ENCODE data around the gene CTXN3.
"Not testable (repeated sequence)": the region's sequence is repeated elsewhere in the genome, so short reads cannot be mapped to it uniquely, and the experiment has no call there.

Gene CTXN3

GRCh38 chr5:127673117-127673800 lies 24.4 kb downstream of the CTXN3 start:
- Histone ChIP-seq H3K36me3 (ENCODE audit: control insufficient read depth in 2 of 2, insufficient read depth in 2 of 2, low read length in 2 of 2) (no peaks in the 10 kb centered on the region), H3K4me1 (ENCODE audit: control insufficient read depth, insufficient read depth, low read length) (peaks cover 2% of the 10 kb centered on the region), H3K4me3 (ENCODE audit: low read length in 2 of 2) (no peak overlapping the region), H3K27ac (ENCODE audit: low read length) (no peak overlapping the region), H3K9ac (ENCODE audit: low read length in 2 of 2) (no peak overlapping the region), H3K9me3 (ENCODE audit: control insufficient read depth in 2 of 2, low read length in 2 of 2) (no peaks in the 10 kb centered on the region), H3K27me3 (ENCODE audit: control insufficient read depth in 1 of 2, insufficient read depth in 2 of 2, low read length in 2 of 2) (no peaks in the 10 kb centered on the region)

- H3K27ac ChIP-seq (ENCODE audit: low read length); H3K27me3 ChIP-seq (ENCODE audit: control insufficient read depth in 1 of 2, insufficient read depth in 2 of 2, low read length in 2 of 2); H3K9me3 ChIP-seq (ENCODE audit: control insufficient read depth in 2 of 2, low read length in 2 of 2); H3K4me3 ChIP-seq (ENCODE audit: low read length in 2 of 2); H3K9ac ChIP-seq (ENCODE audit: low read length in 2 of 2); H3K4me1 ChIP-seq (ENCODE audit: control insufficient read depth, insufficient read depth, low read length); H3K36me3 ChIP-seq (ENCODE audit: control insufficient read depth in 2 of 2, insufficient read depth in 2 of 2, low read length in 2 of 2): not testable (repeated sequence)
These were observed 28.1 kb downstream of the CTXN3 start for GRCh38 chr5:127676951-127677350.

GRCh38 chr5:127679691-127680330 lies 30.9 kb downstream of the CTXN3 start:
- H3K36me3 ChIP-seq (ENCODE audit: control insufficient read depth in 2 of 2, insufficient read depth in 2 of 2, low read length in 2 of 2); H3K27me3 ChIP-seq (ENCODE audit: control insufficient read depth in 1 of 2, insufficient read depth in 2 of 2, low read length in 2 of 2); H3K9ac ChIP-seq (ENCODE audit: low read length in 2 of 2); H3K4me3 ChIP-seq (ENCODE audit: low read length in 2 of 2); H3K4me1 ChIP-seq (ENCODE audit: control insufficient read depth, insufficient read depth, low read length); H3K9me3 ChIP-seq (ENCODE audit: control insufficient read depth in 2 of 2, low read length in 2 of 2); H3K27ac ChIP-seq (ENCODE audit: low read length): not testable (repeated sequence)

- H3K4me3 ChIP-seq (ENCODE audit: low read length in 2 of 2), result no peak overlapping the region
- no peaks in the 10 kb centered on the region for H3K9me3 ChIP-seq (ENCODE audit: control insufficient read depth in 2 of 2, low read length in 2 of 2)
- no peaks in the 10 kb centered on the region for H3K27me3 ChIP-seq (ENCODE audit: control insufficient read depth in 1 of 2, insufficient read depth in 2 of 2, low read length in 2 of 2)
- H3K36me3 ChIP-seq (ENCODE audit: control insufficient read depth in 2 of 2, insufficient read depth in 2 of 2, low read length in 2 of 2), result no peaks in the 10 kb centered on the region
- no peak overlapping the region for H3K27ac ChIP-seq (ENCODE audit: low read length)
- no peak overlapping the region for H3K9ac ChIP-seq (ENCODE audit: low read length in 2 of 2)
- no peaks in the 10 kb centered on the region for H3K4me1 ChIP-seq (ENCODE audit: control insufficient read depth, insufficient read depth, low read length)
These were observed 31.7 kb downstream of the CTXN3 start for GRCh38 chr5:127680595-127680994.

GRCh38 chr5:127683008-127683407 lies 34.1 kb downstream of the CTXN3 start:
- Histone ChIP-seq H3K9ac (ENCODE audit: low read length in 2 of 2) (no peak overlapping the region), H3K4me1 (ENCODE audit: control insufficient read depth, insufficient read depth, low read length) (no peaks in the 10 kb centered on the region), H3K36me3 (ENCODE audit: control insufficient read depth in 2 of 2, insufficient read depth in 2 of 2, low read length in 2 of 2) (no peaks in the 10 kb centered on the region), H3K27ac (ENCODE audit: low read length) (no peak overlapping the region), H3K27me3 (ENCODE audit: control insufficient read depth in 1 of 2, insufficient read depth in 2 of 2, low read length in 2 of 2) (no peaks in the 10 kb centered on the region), H3K4me3 (ENCODE audit: low read length in 2 of 2) (no peak overlapping the region), H3K9me3 (ENCODE audit: control insufficient read depth in 2 of 2, low read length in 2 of 2) (no peaks in the 10 kb centered on the region)

DNA sequence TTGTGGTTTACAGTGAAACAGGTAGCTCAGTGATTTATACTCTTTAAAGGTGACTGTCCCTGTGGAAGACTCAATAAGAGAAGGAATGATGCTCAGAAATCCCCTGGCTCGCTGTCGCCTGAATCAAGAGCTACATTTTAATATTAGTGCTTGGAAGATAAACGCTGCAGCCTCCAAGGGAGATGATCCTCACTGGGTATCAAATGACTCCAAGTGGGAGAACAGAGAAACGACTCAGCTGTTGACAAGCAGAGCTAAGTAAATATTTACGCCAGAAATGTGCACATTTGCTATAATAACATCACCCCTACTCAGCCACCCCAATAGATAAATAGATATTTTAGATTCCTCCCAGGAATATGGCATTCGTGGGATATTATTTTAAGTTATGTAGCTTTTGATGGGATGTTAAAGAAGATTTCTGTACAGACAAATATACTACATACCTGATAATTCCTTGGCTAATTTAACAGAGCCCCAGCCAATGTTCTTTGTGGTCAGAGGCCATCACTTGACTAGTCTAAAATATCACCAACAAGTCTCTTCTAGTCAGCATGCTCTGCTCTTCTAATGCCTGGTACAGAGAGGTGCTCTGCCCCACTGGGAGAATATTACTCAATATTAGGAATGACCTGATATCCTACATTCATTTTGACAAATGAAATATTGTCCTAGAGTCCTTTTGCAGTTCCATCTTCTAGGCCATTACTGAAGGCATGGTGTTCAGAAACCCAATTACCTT lies 36.0 kb downstream of the CTXN3 start:
- H3K4me1 ChIP-seq (ENCODE audit: control insufficient read depth, insufficient read depth, low read length), result no peaks in the 10 kb centered on the region
- H3K4me3 ChIP-seq (ENCODE audit: low read length in 2 of 2), result no peak overlapping the region
- H3K27me3 ChIP-seq (ENCODE audit: control insufficient read depth in 1 of 2, insufficient read depth in 2 of 2, low read length in 2 of 2), result no peaks in the 10 kb centered on the region
- H3K27ac ChIP-seq (ENCODE audit: low read length), result no peak overlapping the region
- H3K9me3 ChIP-seq (ENCODE audit: control insufficient read depth in 2 of 2, low read length in 2 of 2), result no peaks in the 10 kb centered on the region
- H3K36me3 ChIP-seq (ENCODE audit: control insufficient read depth in 2 of 2, insufficient read depth in 2 of 2, low read length in 2 of 2), result no peaks in the 10 kb centered on the region
- H3K9ac ChIP-seq (ENCODE audit: low read length in 2 of 2), result no peak overlapping the region

- no peak overlapping the region for H3K4me3 ChIP-seq (ENCODE audit: low read length in 2 of 2)
- H3K9me3 ChIP-seq (ENCODE audit: control insufficient read depth in 2 of 2, low read length in 2 of 2), result no peaks in the 10 kb centered on the region
- H3K4me1 ChIP-seq (ENCODE audit: control insufficient read depth, insufficient read depth, low read length), result no peaks in the 10 kb centered on the region
- no peak overlapping the region for H3K9ac ChIP-seq (ENCODE audit: low read length in 2 of 2)
- no peak overlapping the region for H3K27ac ChIP-seq (ENCODE audit: low read length)
- no peaks in the 10 kb centered on the region for H3K36me3 ChIP-seq (ENCODE audit: control insufficient read depth in 2 of 2, insufficient read depth in 2 of 2, low read length in 2 of 2)
- no peaks in the 10 kb centered on the region for H3K27me3 ChIP-seq (ENCODE audit: control insufficient read depth in 1 of 2, insufficient read depth in 2 of 2, low read length in 2 of 2)
These were observed 36.8 kb downstream of the CTXN3 start for GRCh38 chr5:127685662-127686061.

GRCh38 chr5:127686424-127686823 lies 37.5 kb downstream of the CTXN3 start:
- H3K4me1 ChIP-seq (ENCODE audit: control insufficient read depth, insufficient read depth, low read length), result no peaks in the 10 kb centered on the region
- no peak overlapping the region for H3K4me3 ChIP-seq (ENCODE audit: low read length in 2 of 2)
- H3K9ac ChIP-seq (ENCODE audit: low read length in 2 of 2), result no peak overlapping the region
- no peaks in the 10 kb centered on the region for H3K27me3 ChIP-seq (ENCODE audit: control insufficient read depth in 1 of 2, insufficient read depth in 2 of 2, low read length in 2 of 2)
- no peaks in the 10 kb centered on the region for H3K36me3 ChIP-seq (ENCODE audit: control insufficient read depth in 2 of 2, insufficient read depth in 2 of 2, low read length in 2 of 2)
- H3K27ac ChIP-seq (ENCODE audit: low read length), result no peak overlapping the region
- no peaks in the 10 kb centered on the region for H3K9me3 ChIP-seq (ENCODE audit: control insufficient read depth in 2 of 2, low read length in 2 of 2)

- no peak overlapping the region for H3K4me3 ChIP-seq (ENCODE audit: low read length in 2 of 2)
- no peaks in the 10 kb centered on the region for H3K27me3 ChIP-seq (ENCODE audit: control insufficient read depth in 1 of 2, insufficient read depth in 2 of 2, low read length in 2 of 2)
- H3K9ac ChIP-seq (ENCODE audit: low read length in 2 of 2), result no peak overlapping the region
- no peaks in the 10 kb centered on the region for H3K4me1 ChIP-seq (ENCODE audit: control insufficient read depth, insufficient read depth, low read length)
- no peaks in the 10 kb centered on the region for H3K9me3 ChIP-seq (ENCODE audit: control insufficient read depth in 2 of 2, low read length in 2 of 2)
- no peaks in the 10 kb centered on the region for H3K36me3 ChIP-seq (ENCODE audit: control insufficient read depth in 2 of 2, insufficient read depth in 2 of 2, low read length in 2 of 2)
- H3K27ac ChIP-seq (ENCODE audit: low read length), result no peak overlapping the region
These were observed 45.8 kb downstream of the CTXN3 start for GRCh38 chr5:127694518-127695171.

DNA sequence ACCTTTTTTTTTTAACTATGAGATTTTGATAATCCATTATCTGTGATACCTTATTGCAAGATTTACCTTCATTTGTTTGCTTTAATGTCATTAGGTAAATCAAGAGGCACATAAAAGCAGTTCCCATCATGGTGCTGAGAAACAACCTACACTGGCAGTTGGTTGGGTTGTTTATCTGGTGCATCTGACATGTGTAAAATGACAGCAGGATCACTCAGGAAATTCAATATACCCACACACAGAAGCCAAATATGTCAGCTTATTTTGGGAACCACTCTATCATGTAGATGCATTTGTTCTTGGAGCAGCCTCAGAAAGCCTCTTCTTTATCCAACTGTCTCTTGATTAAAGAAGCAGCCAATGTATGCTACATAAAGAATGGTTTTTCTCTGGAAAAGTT lies 46.5 kb downstream of the CTXN3 start:
- H3K4me1 ChIP-seq (ENCODE audit: control insufficient read depth, insufficient read depth, low read length), result no peaks in the 10 kb centered on the region
- no peak overlapping the region for H3K27ac ChIP-seq (ENCODE audit: low read length)
- H3K9me3 ChIP-seq (ENCODE audit: control insufficient read depth in 2 of 2, low read length in 2 of 2), result no peaks in the 10 kb centered on the region
- no peaks in the 10 kb centered on the region for H3K27me3 ChIP-seq (ENCODE audit: control insufficient read depth in 1 of 2, insufficient read depth in 2 of 2, low read length in 2 of 2)
- no peaks in the 10 kb centered on the region for H3K36me3 ChIP-seq (ENCODE audit: control insufficient read depth in 2 of 2, insufficient read depth in 2 of 2, low read length in 2 of 2)
- H3K9ac ChIP-seq (ENCODE audit: low read length in 2 of 2), result no peak overlapping the region
- no peak overlapping the region for H3K4me3 ChIP-seq (ENCODE audit: low read length in 2 of 2)

Measured in stomach smooth muscle (tissue), 2 donors.